GM12878 (cell line): Measurements from ENCODE around the gene VCPKMT. TPM values are rescaled to one million over a fixed set of nuclear protein-coding genes. Genes with fewer than 3 reads are reported as not detected.

Source experiments
- ATAC-seq: fragments of 200-7000 bp; cut with Tn5 transposase; 3 replicates; pipeline ENCODE4 v1.9.1; 2020; ENCODE audit warnings: mild to moderate bottlenecking, moderate library complexity
- BruUV-seq: library from RNA; stranded (reverse); fragments of 400-500 nt; replicated peaks from 2 replicates; lab custom pipeline; 2021; lab: Mats Ljungman, UMichigan
- CTCF ChIA-PET: fragments of 300-600 bp; sonication (Branson Sonifier 250); formaldehyde crosslinking; extraction: SDS; loops from one replicate; lab custom pipeline; 2021; ENCODE audit warnings: inconsistent platforms; lab: Yijun Ruan, JAX
- POLR2A ChIA-PET: fragments of 350-600 bp; formaldehyde crosslinking; extraction: SDS; loops from one replicate; lab custom pipeline; 2021; ENCODE audit warnings: inconsistent platforms; lab: Charles Lee
- RAD21 ChIA-PET: fragments of 300-600 bp; sonication (Branson Sonifier 250); formaldehyde crosslinking; loops from one replicate; lab custom pipeline; 2023; ENCODE audit warnings: antibody characterized with exemption; ENCODE audit not compliant: unreplicated experiment; lab: Charles Lee
- SMC1A ChIA-PET: fragments of 300-600 bp; sonication (Branson Sonifier 250); formaldehyde crosslinking; loops from one replicate; lab custom pipeline; 2023; ENCODE audit not compliant: unreplicated experiment, uncharacterized antibody; lab: Charles Lee
- DNase-seq: peaks from one replicate; pipeline ENCODE4 v3.0.0-alpha.2; 2011; ENCODE audit warnings: low read depth, low spot score
- FAIRE-seq: peaks from 3 replicates; lab custom pipeline; 2011; peaks lifted over from hg19 to GRCh38; lab: Jason Lieb, UNC
- H2AFZ ChIP-seq: 2 replicates; pipeline ENCODE4 v1.6.0; 2011; ENCODE audit warnings: low read depth, low read length, control low read depth; ENCODE audit not compliant: control insufficient read depth
- H3K27ac ChIP-seq: 2 replicates; pipeline ENCODE4 v1.5.1; 2011; ENCODE audit warnings: control low read depth; ENCODE audit not compliant: control insufficient read depth, insufficient read depth
- H3K27me3 ChIP-seq, 2 experiments: replicated peaks in 1 of 2; 2 replicates each; pipeline versions ENCODE4 v1.6.0 to v1.6.1; 2011; ENCODE audit warnings: low read length in 1 of 2; ENCODE audit not compliant: control insufficient read depth in 2 of 2, insufficient read depth in 2 of 2
- H3K36me3 ChIP-seq, 2 experiments: 2 replicates each; pipeline ENCODE4 v1.5.1; 2011; ENCODE audit warnings: low read length in 1 of 2; ENCODE audit not compliant: control insufficient read depth in 2 of 2, insufficient read depth in 2 of 2
- H3K4me1 ChIP-seq: 2 replicates; pipeline ENCODE4 v1.6.1; 2011; ENCODE audit warnings: mild to moderate bottlenecking, low read length, moderate library complexity, mixed read lengths; ENCODE audit not compliant: control insufficient read depth, insufficient read depth
- H3K4me2 ChIP-seq: 2 replicates; pipeline ENCODE4 v1.6.0; 2011; ENCODE audit warnings: control low read depth; ENCODE audit not compliant: control insufficient read depth, insufficient read depth
- H3K4me3 ChIP-seq: fragments of 200-600 bp; sonication (generic); 2 replicates; pipeline ENCODE4 v1.5.1; 2016
- H3K79me2 ChIP-seq: 2 replicates; pipeline ENCODE4 v1.6.0; 2011; ENCODE audit warnings: low read length; ENCODE audit not compliant: control insufficient read depth, insufficient read depth
- H3K9ac ChIP-seq: 2 replicates; pipeline ENCODE4 v1.8.0; 2011; ENCODE audit warnings: low read length, control low read depth, mixed read lengths; ENCODE audit not compliant: control insufficient read depth, insufficient read depth
- H3K9me3 ChIP-seq: replicated peaks from 3 replicates; pipeline ENCODE4 v1.5.1; 2011; ENCODE audit warnings: mild to moderate bottlenecking, low read length; ENCODE audit not compliant: control insufficient read depth, insufficient read depth
- H4K20me1 ChIP-seq: 2 replicates; pipeline ENCODE4 v1.6.0; 2011; ENCODE audit not compliant: control insufficient read depth, insufficient read depth
- CBX3 ChIP-seq: fragments of 200-600 bp; sonication (generic); IDR thresholded peaks from 2 replicates; pipeline ENCODE4 v1.6.1; 2016; ENCODE audit warnings: low read depth, borderline replicate concordance
- EED ChIP-seq: sonication (generic); IDR thresholded peaks from 2 replicates; pipeline ENCODE4 v1.6.1; 2016; ENCODE audit warnings: antibody characterized with exemption, low read depth
- IKZF2 ChIP-seq, 2 experiments: fragments of 450-650 bp; IDR thresholded peaks; 2 replicates each; pipeline ENCODE4 v1.6.1; 2017; ENCODE audit warnings: mild to moderate bottlenecking in 2 of 2, moderate library complexity in 2 of 2
- MTA2 ChIP-seq: fragments of 450-650 bp; IDR thresholded peaks from 2 replicates; pipeline ENCODE4 v1.6.1; 2016; ENCODE audit warnings: low read depth, mild to moderate bottlenecking, moderate library complexity
- NFIC ChIP-seq: IDR thresholded peaks from 2 replicates; pipeline ENCODE4 v1.6.1; 2012; ENCODE audit warnings: low read depth, mild to moderate bottlenecking, inconsistent platforms, low read length, moderate library complexity
- POLR2AphosphoS5 ChIP-seq: IDR thresholded peaks from 2 replicates; pipeline ENCODE4 v1.6.1; 2011; ENCODE audit warnings: mild to moderate bottlenecking, low read length, inconsistent platforms
- SPI1 ChIP-seq: IDR thresholded peaks from 2 replicates; pipeline ENCODE4 v1.6.1; 2011; ENCODE audit warnings: low read depth, mild to moderate bottlenecking, low read length, moderate library complexity, borderline replicate concordance; ENCODE audit not compliant: insufficient read depth
- ZNF384 ChIP-seq: IDR thresholded peaks from 2 replicates; pipeline ENCODE4 v1.6.1; 2012; ENCODE audit warnings: low read depth, mild to moderate bottlenecking, low read length, improper control_type of control experiment, borderline replicate concordance
- WGBS: methylation state at CpG from one replicate; pipeline ENCODE4 v1.1.6; 2016; ENCODE audit warnings: low lambda C conversion rate; ENCODE audit not compliant: insufficient replicate concordance, insufficient coverage; ENCODE audit errors: missing lambda C conversion rate; 5-methylcytosine and 5-hydroxymethylcytosine counted together
- in situ Hi-C: fragments of 300-500 bp; cut with MboI; formaldehyde crosslinking; loops from 9 replicates; pipeline ENCODE4 v1.14.3; 2018; ENCODE audit warnings: mixed read lengths
- intact Hi-C: fragments of 100-400 bp; cut with micrococcal nuclease; formaldehyde crosslinking; loops from one replicate; pipeline ENCODE4 v1.14.2; 2022; ENCODE audit not compliant: unreplicated experiment
- polyA plus RNA-seq, 11 experiments: library from polyadenylated mRNA; depleted of rRNA in 4 of 11; unstranded in 6 of 11; stranded (reverse) in 5 of 11; fragments of >200 nt; fragmentation: Nextera tagmentation in 4 of 11; fragmentation: Illumina TruSeq in 1 of 11; extraction: Ambion mirVana in 4 of 11; extraction: Trizol in 1 of 11; gene quantifications; 1 replicate in 1 of 11; 2 replicates in 10 of 11; pipeline versions ENCODE4 v1.2.1 to v1.2.3, GENCODE V29; 2011 to 2016; ENCODE audit warnings: inconsistent platforms in 2 of 11, missing spikeins in 2 of 11, low read depth in 1 of 11
- total RNA-seq, 4 experiments: library from RNA; depleted of rRNA in 3 of 4; stranded (reverse); fragments of >200 nt in 3 of 4; fragmentation: Illumina TruSeq in 1 of 4; extraction: Trizol in 1 of 4; gene quantifications; 2 replicates each; pipeline versions ENCODE4 v1.2.1 to v1.2.3, GENCODE V29; 2013 to 2021
- TF ChIP-seq, protein P1 (sequence below): fragments of 450-650 bp; IDR thresholded peaks from 2 replicates; pipeline ENCODE4 v1.6.1; 2016; ENCODE audit warnings: mild to moderate bottlenecking
- TF ChIP-seq, protein P2 (sequence below): IDR thresholded peaks from 2 replicates; pipeline ENCODE4 v1.6.1; 2011; ENCODE audit warnings: borderline replicate concordance, low read depth, mild to moderate bottlenecking, moderate library complexity, mixed read lengths, low read length; ENCODE audit not compliant: insufficient read depth; ENCODE audit errors: extremely low read length
- TF ChIP-seq, protein P3 (sequence below): fragments of 450-650 bp; IDR thresholded peaks from 2 replicates; pipeline ENCODE4 v1.6.1; 2016; ENCODE audit warnings: mild to moderate bottlenecking
- TF ChIP-seq, protein P4 (sequence below): fragments of 450-650 bp; IDR thresholded peaks from 2 replicates; pipeline ENCODE4 v1.6.1; 2017; ENCODE audit warnings: mild to moderate bottlenecking, low read depth, inconsistent platforms; ENCODE audit not compliant: poor library complexity, severe bottlenecking

Gene VCPKMT
- total and polyA plus RNA-seq, 10 of the 15 experiments (the other 5 are each of a cell fraction or from before 2014, with no cell fraction given): 8.5 to 18.4 (median 12.8) TPM

DNA sequence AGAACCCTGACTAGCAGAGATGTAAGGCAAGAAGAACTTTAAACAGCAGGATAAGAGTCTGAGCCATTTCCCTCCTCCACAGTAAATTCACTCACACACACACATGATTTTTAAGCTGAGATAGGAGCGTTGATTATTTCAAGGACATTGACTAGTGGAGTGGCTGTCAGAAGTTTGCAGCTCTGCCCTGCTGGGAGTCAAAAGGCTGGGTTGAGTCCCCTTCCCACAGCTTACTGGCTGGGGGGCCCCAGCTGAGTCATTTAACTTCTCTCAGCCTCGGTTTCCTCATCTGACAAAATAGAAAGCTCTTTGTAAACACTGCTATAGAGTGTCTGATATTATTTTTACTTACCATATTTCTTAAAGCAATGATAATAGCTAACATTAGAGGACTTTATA is 28.3 kb downstream of the VCPKMT start (continued):
- TF ChIP-seq, protein P1, sequence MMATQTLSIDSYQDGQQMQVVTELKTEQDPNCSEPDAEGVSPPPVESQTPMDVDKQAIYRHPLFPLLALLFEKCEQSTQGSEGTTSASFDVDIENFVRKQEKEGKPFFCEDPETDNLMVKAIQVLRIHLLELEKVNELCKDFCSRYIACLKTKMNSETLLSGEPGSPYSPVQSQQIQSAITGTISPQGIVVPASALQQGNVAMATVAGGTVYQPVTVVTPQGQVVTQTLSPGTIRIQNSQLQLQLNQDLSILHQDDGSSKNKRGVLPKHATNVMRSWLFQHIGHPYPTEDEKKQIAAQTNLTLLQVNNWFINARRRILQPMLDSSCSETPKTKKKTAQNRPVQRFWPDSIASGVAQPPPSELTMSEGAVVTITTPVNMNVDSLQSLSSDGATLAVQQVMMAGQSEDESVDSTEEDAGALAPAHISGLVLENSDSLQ: no peak
- no peak for TF ChIP-seq SPI1
- TF ChIP-seq, protein P2, sequence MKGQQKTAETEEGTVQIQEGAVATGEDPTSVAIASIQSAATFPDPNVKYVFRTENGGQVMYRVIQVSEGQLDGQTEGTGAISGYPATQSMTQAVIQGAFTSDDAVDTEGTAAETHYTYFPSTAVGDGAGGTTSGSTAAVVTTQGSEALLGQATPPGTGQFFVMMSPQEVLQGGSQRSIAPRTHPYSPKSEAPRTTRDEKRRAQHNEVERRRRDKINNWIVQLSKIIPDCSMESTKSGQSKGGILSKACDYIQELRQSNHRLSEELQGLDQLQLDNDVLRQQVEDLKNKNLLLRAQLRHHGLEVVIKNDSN: no peak
- no peak for TF ChIP-seq CBX3

DNA sequence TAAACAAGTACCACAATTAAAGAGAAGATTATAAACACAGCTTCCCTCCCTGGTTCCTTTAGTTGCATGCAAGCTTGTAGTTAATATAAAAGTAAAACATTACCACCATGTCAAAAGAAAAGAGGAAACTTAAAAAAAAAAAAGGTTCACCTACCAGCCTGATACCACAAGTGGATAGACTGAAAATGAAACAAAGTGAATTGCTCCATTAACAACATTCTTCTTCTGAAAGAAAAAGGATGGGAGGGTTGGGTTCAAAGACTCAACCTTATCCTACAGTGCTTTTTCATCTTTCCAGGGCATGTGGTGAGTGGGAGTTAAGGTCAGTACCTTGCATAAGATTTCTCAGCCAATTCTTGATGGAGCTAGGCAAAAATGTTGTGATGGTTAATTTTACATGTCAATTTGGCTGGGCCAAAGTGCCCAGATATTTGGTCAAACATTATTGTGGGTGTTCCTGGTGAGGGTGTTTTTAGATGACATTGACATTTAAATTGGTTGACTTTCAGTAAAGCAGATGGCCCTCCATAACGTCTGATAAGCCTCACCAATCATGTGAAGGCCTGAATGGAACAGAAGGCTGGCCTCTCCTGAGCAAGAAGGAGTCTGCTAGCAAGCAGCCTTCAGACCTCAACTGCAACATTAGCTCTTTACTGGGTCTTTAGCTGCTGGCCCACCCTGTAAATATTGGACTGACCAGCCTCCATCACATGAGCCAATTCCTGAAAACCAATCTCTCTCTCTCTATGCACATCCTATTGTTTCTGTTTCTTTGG is 28.8 kb downstream of the VCPKMT start:
- ChIA-PET RAD21 (interaction anchor here (0.6 to 5.5 kb wide), 17 partner anchors 12 to 300 kb away, joined by 3 to 75 read pairs (median 7); partner anchors contain the start of gene NEMF), SMC1A (interaction anchor here (0.6 to 5.6 kb wide), 27 partner anchors 9 to 236 kb away, joined by 3 to 69 read pairs (median 5); partner anchors contain the start of gene NEMF), CTCF (interaction anchor here (0.6 to 6.2 kb wide), 17 partner anchors 9 to 235 kb away, joined by 3 to 41 read pairs (median 6); partner anchors contain the start of gene NEMF), POLR2A (interaction anchor here (0.6 to 4.0 kb wide), 17 partner anchors 9 to 1504 kb away, joined by 3 to 35 read pairs (median 6); no protein-coding TSS in a partner anchor)
- in situ Hi-C loops (no loop called here), intact Hi-C loops (loop anchor here (1.0 to 2.0 kb wide), 2 partner anchors 17 to 219 kb away; no protein-coding TSS in a partner anchor)
- H3K27ac ChIP-seq: peak overlapping the region; percentile 94
- 35% methylated on average over 1 of the region's 1 CpG for WGBS
- H4K20me1 ChIP-seq: no peaks in the 10 kb centered on the region
- no peaks in the 10 kb centered on the region for H3K9me3 ChIP-seq
- peaks cover 3% of the 10 kb centered on the region for H3K79me2 ChIP-seq
- no peak overlapping the region; the same call in 1 of the 2 replicates for H2AFZ ChIP-seq
- H3K4me2 ChIP-seq: peak overlapping the region; percentile 68
- H3K36me3 ChIP-seq: no peaks in the 10 kb centered on the region
- peak overlapping the region; percentile 2; the same call in 1 of the 2 replicates for H3K4me3 ChIP-seq
- no TSS peak for BruUV-seq
- peaks cover 53% of the 10 kb centered on the region for H3K4me1 ChIP-seq
- H3K27me3 ChIP-seq: no peaks in the 10 kb centered on the region
- H3K9ac ChIP-seq: peak overlapping the region; percentile 2; the same call in 1 of the 2 replicates
- DNase-seq (no peak), FAIRE-seq (peak; percentile 7), ATAC-seq (peak; percentile 0; the same call in 2 of the 3 replicates)
- TF ChIP-seq NFIC (peak; percentile 63), IKZF2 (IDR thresholded peaks at IDR 0.05) (peak; percentile 63 to 67; a peak in 3 of 4 replicates), ZNF384 (peak; percentile 93), EED (0 out of 2 replicates have a peak, but pooled peaks have one; percentile 34), MTA2 (peak; percentile 63), POLR2AphosphoS5 (no peak)
- TF ChIP-seq, protein P3, sequence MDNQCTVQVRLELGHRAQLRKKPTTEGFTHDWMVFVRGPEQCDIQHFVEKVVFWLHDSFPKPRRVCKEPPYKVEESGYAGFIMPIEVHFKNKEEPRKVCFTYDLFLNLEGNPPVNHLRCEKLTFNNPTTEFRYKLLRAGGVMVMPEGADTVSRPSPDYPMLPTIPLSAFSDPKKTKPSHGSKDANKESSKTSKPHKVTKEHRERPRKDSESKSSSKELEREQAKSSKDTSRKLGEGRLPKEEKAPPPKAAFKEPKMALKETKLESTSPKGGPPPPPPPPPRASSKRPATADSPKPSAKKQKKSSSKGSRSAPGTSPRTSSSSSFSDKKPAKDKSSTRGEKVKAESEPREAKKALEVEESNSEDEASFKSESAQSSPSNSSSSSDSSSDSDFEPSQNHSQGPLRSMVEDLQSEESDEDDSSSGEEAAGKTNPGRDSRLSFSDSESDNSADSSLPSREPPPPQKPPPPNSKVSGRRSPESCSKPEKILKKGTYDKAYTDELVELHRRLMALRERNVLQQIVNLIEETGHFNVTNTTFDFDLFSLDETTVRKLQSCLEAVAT: 0 out of 2 replicates have a peak, but pooled peaks have one; percentile 43
- TF ChIP-seq, protein P1: no peak
- TF ChIP-seq, protein P4, sequence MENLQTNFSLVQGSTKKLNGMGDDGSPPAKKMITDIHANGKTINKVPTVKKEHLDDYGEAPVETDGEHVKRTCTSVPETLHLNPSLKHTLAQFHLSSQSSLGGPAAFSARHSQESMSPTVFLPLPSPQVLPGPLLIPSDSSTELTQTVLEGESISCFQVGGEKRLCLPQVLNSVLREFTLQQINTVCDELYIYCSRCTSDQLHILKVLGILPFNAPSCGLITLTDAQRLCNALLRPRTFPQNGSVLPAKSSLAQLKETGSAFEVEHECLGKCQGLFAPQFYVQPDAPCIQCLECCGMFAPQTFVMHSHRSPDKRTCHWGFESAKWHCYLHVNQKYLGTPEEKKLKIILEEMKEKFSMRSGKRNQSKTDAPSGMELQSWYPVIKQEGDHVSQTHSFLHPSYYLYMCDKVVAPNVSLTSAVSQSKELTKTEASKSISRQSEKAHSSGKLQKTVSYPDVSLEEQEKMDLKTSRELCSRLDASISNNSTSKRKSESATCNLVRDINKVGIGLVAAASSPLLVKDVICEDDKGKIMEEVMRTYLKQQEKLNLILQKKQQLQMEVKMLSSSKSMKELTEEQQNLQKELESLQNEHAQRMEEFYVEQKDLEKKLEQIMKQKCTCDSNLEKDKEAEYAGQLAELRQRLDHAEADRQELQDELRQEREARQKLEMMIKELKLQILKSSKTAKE: peak; percentile 39
